ENCODE data around the gene CDK11A. TPM values are rescaled to one million over a fixed set of nuclear protein-coding genes. Genes with fewer than 3 reads are reported as not detected.
"Not testable (repeated sequence)": the region's sequence is repeated elsewhere in the genome, so short reads cannot be mapped to it uniquely, and the experiment has no call there.

Gene CDK11A
- total RNA-seq, 1 donor from 2014 or later, result 14.9 TPM

DNA sequence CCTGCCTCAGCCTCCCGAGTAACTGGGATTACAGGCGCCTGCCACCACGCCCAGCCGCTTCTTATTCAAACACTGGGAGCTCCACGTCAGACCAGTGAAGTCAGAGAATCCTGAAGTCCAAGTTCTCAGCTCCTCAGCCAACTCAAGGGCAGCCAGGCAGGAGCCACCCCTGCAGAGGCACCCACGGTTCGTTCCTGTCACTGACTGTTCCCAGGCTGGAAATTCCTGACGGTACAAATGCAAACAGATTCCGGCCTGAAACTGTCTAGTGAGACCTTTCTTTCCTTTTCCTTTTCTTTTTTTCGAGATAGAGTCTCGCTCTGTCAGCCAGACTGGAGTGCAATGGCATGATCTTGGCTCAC is 43.3 kb downstream of the CDK11A start:
- no peaks in the 10 kb centered on the region for H3K36me3 ChIP-seq (ENCODE audit: control insufficient read depth, insufficient read depth, low read length)
- no peaks in the 10 kb centered on the region for H3K27me3 ChIP-seq (ENCODE audit: control insufficient read depth, insufficient read depth, low read length)
- no peak for DNase-seq (ENCODE audit: low read depth)
- TF ChIP-seq, protein P1, sequence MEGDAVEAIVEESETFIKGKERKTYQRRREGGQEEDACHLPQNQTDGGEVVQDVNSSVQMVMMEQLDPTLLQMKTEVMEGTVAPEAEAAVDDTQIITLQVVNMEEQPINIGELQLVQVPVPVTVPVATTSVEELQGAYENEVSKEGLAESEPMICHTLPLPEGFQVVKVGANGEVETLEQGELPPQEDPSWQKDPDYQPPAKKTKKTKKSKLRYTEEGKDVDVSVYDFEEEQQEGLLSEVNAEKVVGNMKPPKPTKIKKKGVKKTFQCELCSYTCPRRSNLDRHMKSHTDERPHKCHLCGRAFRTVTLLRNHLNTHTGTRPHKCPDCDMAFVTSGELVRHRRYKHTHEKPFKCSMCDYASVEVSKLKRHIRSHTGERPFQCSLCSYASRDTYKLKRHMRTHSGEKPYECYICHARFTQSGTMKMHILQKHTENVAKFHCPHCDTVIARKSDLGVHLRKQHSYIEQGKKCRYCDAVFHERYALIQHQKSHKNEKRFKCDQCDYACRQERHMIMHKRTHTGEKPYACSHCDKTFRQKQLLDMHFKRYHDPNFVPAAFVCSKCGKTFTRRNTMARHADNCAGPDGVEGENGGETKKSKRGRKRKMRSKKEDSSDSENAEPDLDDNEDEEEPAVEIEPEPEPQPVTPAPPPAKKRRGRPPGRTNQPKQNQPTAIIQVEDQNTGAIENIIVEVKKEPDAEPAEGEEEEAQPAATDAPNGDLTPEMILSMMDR (IDR thresholded peaks at IDR 0.05; ENCODE audit: insufficient read depth, low read length, poor library complexity, severe bottlenecking), result no peak
- no peak overlapping the region for H3K4me3 ChIP-seq (ENCODE audit: low read depth, low read length)

DNA sequence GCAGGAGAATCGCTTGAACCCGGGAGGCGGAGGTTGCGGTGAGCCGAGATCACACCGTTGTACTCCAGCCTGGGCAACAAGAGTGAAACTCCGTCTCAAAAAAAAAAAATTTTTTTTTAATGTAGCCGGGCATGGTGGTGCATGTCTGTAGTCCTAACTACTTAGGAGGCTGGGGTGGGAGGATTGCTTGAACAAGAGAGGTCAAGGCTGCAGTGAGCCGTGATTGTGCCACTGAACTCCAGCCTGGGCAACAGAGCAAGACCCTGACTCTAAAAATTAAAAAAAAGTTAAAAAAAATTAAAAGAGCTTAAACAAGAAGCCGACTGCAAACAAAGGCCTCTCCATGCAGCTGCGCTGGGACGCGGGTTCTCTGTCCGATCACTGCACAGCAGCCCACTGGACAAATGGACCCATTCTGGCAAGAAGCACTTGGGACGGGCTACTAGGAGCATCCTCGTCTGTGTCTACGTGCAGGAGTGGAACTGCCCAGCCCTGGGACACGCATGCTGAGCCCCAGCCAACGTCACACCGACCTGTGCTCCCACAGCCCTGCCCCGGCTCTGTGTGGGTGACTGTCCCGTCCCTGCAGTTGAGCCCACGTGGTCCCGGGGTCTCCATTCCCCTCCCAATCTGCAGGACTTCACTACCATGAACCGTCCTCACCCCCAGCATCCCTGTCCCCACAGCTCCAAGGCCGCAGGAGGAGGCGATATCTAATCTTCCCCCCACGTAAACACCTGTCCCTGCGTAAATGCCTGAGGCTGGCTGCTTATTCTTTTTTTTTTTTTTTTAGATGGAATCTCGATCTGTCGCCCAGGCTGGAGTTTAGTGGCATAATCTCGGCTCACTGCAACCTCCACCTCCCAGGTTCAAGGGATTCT is 43.9 kb downstream of the CDK11A start:
- Histone ChIP-seq H3K4me3 (ENCODE audit: low read depth, low read length) (no peak overlapping the region), H3K36me3 (ENCODE audit: control insufficient read depth, insufficient read depth, low read length) (no peaks in the 10 kb centered on the region), H3K27me3 (ENCODE audit: control insufficient read depth, insufficient read depth, low read length) (no peaks in the 10 kb centered on the region)
- TF ChIP-seq, protein P1 (IDR thresholded peaks at IDR 0.05; ENCODE audit: insufficient read depth, low read length, poor library complexity, severe bottlenecking), result no peak
- DNase-seq (ENCODE audit: low read depth), result no peak

DNA sequence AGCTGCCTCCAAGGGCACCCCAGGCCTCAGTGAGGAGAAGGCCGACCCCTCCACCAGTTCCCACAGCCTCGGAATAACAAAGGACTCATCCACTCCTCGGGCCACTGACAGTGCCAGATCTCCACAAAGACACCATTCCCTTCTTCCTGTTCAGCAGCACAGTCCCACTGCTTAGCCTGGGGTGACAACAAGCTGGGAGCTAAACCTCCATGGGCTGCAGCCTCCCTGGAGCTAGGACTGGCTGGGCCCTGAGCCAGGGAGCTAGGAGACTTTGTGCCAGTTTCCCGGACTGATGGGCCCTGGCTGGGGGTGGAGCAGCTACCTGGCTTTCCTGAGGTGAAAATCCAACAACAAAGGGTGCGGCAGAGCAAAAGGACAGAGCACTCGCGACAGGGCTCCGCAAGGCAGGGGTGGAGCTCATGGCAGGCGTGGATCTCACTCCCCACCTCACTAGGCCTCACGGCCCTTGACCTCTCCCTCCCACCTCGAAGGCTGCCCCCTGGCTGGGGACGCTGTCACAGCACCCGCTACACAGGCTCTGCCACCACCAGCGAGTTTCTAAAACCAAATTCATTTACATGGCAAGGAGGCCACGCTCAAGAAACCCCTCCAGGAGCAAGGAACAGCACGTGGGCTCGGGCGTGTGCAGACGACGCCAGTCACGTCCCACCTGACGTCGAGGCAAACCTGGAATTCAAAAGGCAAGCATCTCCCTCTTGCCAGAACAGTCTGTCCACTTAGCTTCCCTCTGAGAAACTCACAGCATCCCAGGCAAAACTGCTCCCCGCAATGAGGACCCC is 45.4 kb downstream of the CDK11A start:
- TF ChIP-seq, protein P1 (IDR thresholded peaks at IDR 0.05; ENCODE audit: insufficient read depth, low read length, poor library complexity, severe bottlenecking), result peak; percentile 51
- no peak overlapping the region for H3K4me3 ChIP-seq (ENCODE audit: low read depth, low read length)
- no peak for DNase-seq (ENCODE audit: low read depth)
- H3K36me3 ChIP-seq (ENCODE audit: control insufficient read depth, insufficient read depth, low read length), result no peaks in the 10 kb centered on the region
- H3K27me3 ChIP-seq (ENCODE audit: control insufficient read depth, insufficient read depth, low read length), result no peaks in the 10 kb centered on the region

DNA sequence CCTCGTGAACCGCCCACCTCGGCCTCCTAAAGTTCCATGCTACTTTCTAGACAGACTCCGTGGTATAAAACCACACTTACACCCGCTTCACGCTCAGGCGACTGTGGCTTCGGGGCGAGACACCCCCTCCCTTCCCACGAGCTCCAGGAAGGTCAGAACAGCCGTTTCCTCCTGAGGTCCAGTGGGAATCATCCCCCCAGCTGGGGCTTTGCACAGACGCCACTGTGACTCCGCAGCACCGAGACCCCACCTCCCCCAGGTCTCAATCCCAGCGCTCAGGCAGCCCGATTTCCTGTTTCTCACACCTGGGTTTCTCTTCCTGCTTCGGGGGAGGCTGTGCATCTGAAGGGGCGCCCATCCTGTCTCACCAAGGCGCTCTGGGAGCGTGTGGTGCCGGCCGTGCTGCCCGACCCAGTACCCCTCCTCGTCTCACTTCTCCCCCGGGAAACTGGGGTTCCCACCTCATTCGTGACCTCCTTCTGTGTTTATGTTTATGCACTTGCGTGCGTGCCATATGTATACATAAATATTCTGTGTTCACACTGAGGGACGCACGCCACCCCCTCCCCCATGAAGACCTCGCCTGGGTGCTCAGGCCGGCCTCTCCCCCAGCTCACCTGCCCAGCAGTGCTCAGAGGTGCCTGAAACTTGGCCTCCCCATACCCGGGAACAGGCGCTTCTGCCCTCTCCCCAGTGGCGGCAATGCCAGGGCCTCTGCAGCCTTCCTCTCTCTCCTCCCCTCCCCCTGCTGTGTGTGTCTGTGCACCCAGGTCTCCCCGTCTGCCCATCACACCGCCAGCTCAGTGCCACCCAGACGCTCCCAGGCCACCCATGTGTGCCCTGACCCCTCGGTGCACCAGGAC is 46.2 kb downstream of the CDK11A start:
- Histone ChIP-seq H3K4me3 (ENCODE audit: low read depth, low read length) (no peak overlapping the region), H3K36me3 (ENCODE audit: control insufficient read depth, insufficient read depth, low read length) (no peaks in the 10 kb centered on the region), H3K27me3 (ENCODE audit: control insufficient read depth, insufficient read depth, low read length) (no peaks in the 10 kb centered on the region)
- DNase-seq (ENCODE audit: low read depth), result no peak
- TF ChIP-seq, protein P1 (IDR thresholded peaks at IDR 0.05; ENCODE audit: insufficient read depth, low read length, poor library complexity, severe bottlenecking), result no peak

DNA sequence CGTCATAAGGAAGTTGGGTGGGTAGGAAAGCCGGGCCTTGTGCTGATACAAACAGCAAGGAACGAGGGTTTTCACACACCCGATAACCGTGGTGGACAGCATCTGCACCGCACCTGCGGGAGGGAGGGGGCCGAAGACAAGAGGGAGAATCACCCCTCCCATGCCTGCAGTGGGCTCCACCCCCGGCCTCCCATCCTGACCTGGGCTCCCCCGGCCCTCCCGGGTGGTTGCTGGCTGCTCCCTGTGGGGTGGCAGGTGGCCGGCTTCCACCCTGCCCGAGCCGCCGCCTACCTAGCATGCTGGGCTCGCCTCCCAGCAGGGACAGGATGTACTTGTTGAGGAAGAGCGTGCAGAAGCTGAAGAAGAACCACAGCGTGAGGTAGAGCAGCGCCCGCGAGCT is 48.1 kb downstream of the CDK11A start:
- not testable (repeated sequence) for H3K27me3 ChIP-seq (ENCODE audit: control insufficient read depth, insufficient read depth, low read length); H3K4me3 ChIP-seq (ENCODE audit: low read depth, low read length); DNase-seq (ENCODE audit: low read depth); H3K36me3 ChIP-seq (ENCODE audit: control insufficient read depth, insufficient read depth, low read length)

DNA sequence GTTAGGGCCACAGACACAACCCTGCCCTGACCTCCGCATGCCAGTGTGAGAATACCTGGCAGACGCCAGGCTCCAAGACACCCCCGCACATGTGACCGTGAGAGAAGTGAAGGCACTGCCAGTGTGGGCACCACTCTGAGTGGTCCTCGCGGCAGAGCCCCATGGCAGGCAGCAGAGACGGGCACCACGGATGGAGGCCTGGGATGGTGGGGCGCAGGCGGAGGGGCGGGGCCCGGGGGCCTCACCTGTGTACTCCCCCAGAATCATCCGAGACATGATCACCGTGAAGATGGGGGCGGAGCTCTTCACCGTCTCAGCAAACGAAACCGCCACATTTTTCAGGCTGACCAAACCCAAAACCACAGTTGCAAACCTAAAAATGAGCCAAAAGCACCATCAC is 48.9 kb downstream of the CDK11A start:
- DNase-seq (ENCODE audit: low read depth); H3K36me3 ChIP-seq (ENCODE audit: control insufficient read depth, insufficient read depth, low read length); H3K4me3 ChIP-seq (ENCODE audit: low read depth, low read length); H3K27me3 ChIP-seq (ENCODE audit: control insufficient read depth, insufficient read depth, low read length): not testable (repeated sequence)

DNA sequence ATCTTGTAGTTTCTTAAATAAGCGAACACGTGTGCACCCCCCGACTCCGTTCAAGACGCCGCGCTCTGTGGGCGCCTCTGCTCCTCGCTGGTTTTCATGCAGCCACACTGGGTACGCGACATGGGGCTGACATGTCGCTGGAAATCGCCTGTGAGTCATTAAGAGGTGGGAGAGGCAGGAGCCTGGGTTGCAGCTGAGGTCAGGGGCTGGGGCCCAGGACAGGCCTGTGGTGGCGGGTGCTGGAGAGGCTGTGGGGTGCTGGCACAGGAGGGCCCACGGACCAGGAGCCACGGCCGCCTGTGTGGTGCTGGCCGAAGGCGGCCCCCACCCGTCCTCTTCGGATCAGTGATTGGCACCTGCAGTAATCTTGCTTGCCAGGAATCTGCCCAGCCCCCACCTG is 49.4 kb downstream of the CDK11A start:
- H3K27me3 ChIP-seq (ENCODE audit: control insufficient read depth, insufficient read depth, low read length); H3K4me3 ChIP-seq (ENCODE audit: low read depth, low read length); DNase-seq (ENCODE audit: low read depth); H3K36me3 ChIP-seq (ENCODE audit: control insufficient read depth, insufficient read depth, low read length): not testable (repeated sequence)
